NCI-H1048 (cell line): ENCODE measurements around the gene NDUFA7.
"Not testable (repeated sequence)": the region's sequence is repeated elsewhere in the genome, so short reads cannot be mapped to it uniquely, and the experiment has no call there.

Experiments used
- DNase-seq: peaks from one replicate; lab custom pipeline; 2025; lab: John Stamatoyannopoulos, UW

The NDUFA7 gene

DNA sequence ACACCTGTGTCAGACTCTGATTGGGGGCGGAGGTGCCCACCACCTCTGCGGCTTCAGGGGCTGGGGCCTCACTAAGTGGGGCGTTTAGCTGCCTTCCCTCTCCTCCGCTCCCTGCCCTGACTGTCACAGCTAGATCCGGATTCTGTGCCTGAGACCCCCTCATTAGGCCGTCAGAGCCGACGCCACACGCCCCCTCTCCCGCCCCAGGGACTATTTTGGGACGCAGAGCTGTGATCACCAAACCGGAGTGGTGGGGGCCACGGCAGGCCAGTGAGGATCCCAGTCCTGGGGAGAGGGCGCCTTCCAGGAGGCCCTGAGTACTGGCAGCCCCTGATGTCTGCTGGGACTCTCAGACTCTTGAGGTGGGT lies 21.1 kb upstream of the NDUFA7 start:
- no peak for DNase-seq

DNA sequence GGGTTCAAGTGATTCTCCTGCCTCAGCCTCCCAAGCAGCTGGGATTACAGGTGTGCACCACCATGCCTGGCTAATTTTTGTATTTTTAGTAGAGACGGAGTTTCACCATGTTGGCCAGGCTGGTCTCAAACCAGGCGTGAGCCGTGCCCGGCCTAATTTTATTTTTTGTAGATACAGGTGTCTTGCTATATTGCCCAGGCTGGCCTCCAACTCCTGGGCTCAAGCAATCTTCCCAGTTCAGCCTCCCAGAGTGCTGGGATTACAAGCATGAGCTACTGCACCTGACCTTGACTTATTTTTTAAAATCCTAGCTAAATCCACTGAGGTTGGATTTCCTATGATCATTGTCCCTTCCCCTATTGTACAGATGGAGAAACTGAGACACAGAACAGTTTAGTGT lies 20.3 kb upstream of the NDUFA7 start:
- DNase-seq, result not testable (repeated sequence)

DNA sequence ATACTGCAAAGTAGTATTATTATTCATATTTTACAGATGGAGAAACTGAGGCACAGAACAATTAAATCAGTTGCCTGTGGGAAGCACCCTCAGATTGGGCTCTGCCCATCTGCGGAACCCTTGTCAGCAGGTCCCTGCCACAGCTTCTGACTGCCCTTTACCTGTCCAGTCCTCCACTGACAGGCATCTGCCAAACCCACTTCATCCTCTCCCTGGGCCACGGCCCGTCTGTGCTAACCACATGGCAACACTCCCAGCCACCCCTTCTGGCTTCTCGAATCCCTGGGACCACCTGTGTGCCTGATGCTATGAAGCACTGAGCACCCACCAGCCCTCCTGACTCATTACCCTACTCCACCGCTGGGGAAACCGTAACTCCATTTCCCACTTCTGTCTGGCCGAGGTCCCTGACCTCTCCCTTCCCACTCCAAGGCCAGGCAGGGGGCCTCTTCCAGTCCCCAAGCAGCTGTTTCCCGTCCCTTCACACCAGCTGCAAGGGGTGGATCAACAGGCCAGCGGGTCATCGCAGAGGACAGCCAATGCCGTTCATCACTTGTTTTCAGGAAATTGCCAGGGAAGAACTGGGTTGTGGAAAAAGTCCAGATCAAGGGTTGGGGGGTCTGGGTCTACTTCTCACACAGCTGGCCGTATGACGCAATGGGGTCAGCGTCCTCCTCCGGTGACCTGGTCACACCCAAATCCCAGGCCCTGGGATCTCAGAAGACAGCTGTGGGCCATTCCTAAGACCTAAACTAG lies 19.3 kb upstream of the NDUFA7 start:
- no peak for DNase-seq

DNA sequence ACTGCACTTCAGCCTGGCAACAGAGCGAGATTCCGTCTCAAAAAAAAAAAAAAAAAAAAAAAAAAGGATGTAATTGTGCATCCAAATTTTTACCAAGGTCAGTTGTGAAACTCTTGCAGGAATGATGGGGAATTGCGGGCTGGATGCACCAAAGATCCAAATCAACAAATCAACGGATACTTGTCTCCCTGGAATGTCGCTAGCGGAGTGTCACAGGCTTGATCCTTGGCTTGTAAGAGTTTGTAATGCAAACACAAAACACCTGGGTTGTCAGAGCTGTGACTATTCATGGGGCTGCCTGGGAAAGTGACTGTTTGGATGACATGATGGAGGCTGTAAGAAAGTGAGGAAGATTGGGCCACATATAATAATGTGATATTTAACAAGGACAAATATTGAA lies 17.7 kb upstream of the NDUFA7 start:
- DNase-seq, result no peak

DNA sequence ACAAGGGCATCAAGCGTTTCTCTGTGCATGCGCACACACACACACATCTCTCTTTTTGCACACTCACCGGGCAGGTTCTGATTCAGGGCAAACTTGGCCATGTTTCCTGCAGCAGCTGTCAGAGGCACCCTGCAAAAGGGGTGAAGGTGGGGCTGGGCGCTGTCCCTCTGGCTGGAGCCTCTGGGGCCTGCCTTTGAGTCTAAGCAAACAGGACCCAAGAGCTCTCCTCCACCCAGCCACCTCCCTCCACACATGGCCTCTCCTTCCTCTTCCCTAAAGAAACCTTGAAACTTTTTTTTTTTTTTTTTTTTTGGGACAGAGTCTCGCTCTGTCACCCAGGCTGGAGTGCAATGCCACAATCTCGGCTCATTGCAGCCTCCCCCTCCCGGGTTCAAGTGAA lies 16.6 kb upstream of the NDUFA7 start:
- no peak for DNase-seq

DNA sequence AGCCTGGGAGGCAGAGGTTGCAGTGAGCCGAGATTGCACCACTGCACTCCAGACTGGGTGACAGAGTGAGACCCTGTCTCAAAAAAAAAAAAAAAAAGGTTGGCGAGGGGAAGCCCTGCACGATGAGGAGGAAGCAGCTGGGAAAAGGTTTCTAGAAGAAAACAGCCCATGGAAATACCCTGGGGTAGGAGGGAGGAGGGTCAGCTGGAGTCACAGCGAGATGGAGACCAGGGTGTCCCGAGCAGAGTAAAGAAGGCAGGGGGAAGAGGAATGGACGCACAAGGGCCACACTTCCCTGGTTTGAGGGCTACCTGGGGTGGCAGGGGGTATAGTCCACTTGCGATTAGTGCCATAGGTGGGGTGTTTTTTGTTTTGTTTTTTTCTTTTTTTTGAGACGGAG lies 15.5 kb upstream of the NDUFA7 start:
- no peak for DNase-seq

DNA sequence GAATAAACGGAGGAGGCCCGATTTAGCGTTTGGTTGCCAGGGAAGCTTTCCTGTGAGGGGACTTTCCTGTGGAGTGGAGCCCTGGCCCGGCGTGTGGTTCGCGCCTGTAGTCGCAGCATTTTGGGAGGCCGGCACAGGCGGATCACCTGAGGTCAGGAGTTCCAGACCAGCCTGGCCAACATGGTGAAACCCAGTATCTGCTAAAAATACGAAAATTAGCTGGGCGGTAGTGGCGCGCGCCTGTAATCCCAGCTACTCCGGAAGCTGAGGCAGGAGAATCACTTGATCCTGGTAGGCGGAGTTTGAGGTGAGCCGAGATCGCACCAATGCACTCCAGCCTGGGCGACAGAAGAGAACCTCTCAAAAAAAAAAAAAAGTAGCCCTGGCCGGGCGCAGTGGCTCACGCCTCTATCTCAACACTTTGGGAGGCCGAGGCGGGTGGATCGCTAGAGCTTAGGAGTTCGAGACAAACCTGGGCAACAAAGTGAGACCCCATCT lies 14.9 kb upstream of the NDUFA7 start:
- no peak for DNase-seq

DNA sequence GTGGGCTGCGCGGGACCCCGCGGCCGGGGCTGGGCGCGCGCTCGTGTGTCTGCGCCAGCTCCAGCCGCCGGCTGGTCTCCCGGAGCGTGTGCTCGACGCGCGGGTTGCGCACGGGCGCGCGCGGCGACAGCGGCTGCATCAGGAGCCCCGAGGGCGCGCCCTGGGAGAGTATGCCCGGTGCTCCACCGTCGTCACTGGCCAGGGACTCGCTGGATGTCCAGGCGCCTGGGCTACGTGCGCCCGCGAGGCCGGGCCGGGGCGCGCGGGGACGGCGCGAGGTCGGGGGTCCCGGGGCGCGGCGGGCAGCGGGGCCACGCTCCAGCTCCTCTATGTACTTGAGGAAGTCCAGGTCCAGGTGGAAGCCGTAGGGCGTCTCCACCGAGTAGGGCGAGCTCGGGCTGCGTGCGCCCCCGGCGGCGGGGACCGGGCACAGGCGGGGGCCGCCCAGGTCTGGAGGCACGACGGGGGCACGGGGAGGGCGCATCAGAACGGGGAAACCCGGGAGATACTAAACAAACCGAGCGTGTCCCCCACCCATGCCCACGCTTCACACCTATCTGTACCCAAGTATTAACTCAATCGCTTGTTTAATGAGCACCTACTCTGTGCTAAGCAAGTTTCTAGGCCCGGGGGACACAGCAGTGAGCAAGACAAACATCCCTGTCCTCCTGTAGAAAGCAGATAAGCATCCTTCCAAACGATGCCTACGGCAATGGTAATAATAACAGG lies 14.3 kb upstream of the NDUFA7 start:
- no peak for DNase-seq

DNA sequence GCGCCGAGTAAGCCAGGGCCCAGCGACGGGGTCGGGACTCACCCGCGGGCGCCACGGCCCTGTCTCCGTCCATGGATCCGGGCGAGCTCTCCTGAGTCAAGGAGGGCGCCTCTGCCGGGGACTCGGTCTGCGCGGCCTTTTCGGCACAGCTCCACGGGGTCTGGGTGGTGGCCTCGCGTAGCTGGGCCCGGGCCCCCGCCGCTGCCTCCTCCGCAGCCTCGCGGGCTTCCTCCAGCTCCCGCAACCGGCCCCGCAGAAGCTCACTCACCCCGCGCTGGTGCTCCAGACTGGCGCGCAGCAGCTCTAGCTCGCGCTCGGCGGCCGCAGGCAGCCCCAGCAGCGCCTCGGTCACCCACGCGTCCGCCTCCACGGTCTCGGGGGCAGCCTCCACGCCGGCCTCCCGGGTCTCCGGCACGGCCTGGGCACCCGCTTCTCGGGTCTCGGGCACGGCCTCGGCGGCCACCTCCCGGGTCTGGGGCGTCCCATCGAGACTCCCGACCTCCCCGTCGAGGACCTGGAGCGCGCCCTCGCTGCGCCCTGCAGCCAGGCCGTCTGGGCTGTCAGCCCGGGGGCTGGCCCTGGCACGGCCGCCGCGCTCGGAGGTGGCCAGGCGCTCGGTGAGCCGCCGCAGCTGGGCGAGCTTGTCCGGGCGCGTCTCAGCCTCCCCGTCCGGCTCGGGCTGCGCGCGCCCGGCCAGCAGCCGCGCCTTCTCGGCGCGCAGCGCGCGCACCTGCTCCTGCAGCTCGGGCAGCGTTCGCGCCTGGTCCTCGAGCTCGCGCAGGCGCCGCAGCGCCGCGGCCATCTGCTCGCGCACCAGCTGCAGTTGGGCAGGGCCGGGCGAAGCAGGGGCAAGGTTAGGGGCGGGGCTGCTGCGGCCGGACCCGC lies 13.5 kb upstream of the NDUFA7 start:
- no peak for DNase-seq

DNA sequence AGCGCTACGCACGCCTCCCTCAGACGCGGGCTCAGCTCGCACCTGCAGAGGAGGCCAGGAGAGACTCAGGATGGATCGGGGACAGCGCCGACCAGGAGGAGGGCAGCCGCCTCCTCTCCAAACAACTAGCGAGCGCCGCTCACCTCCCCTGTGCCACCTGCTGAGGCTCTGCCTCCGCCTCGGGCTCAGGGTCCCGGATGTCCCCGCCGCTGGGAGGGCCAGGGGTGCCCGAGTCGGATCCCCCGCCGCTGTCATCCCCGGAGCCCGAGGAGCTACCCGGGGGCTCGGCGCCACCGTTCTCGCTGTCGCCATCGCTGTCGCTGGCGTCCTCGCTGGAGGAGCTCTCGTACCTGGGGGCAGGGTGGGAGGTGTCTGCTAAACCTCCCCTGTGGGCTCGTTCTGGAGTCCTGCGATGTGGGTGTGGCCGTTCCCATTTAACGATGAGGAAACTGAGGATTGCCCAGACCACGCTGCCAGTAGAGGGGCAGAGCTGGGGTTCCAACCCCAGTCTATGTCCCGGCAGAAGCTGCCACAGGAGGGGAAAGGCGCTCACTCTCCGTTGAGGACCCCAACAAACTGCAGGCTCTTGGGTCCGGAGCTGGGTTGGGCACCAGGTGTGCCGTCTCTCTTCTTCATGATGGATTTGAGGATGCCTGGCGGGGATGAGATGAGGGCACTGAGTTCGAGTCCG lies 12.7 kb upstream of the NDUFA7 start:
- no peak for DNase-seq

DNA sequence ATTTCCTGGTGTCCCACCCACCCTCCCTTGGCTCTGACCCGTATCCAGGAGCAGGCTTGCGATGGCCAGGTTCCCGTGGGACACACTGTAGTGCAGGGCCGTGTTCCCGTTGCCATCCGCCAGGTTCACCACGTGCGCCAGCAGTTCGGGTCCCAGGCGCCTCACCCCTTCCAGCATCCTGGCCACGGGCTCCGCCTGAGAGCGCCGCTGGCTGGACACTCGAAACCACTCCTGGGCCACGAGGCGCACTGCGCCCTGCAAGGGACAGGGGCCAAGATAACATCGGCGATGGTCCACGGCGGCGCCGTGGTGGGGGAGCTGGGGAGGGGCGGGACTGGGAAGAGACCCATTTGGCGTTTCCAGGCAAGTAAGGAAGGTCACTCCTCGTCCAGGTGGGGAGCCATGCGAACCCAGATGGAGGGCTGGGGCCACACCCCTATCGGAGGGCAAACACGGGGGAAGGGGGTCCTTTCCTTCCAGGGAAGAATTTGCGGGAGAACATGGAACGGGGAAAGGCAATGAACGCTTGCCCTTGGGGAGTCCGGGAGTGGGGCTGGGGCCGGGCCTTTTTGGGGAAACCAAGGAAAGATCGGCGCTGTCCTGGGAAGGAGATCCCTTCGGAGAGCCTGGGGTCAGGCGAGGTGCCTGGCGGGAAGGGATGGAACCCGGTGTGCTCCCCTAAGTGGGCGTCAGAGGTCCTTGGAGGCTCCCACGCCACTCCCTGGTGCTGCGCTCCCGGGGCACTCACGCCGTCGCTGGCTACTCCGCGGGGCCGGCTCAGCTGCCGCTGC lies 12.0 kb upstream of the NDUFA7 start:
- DNase-seq, result no peak

DNA sequence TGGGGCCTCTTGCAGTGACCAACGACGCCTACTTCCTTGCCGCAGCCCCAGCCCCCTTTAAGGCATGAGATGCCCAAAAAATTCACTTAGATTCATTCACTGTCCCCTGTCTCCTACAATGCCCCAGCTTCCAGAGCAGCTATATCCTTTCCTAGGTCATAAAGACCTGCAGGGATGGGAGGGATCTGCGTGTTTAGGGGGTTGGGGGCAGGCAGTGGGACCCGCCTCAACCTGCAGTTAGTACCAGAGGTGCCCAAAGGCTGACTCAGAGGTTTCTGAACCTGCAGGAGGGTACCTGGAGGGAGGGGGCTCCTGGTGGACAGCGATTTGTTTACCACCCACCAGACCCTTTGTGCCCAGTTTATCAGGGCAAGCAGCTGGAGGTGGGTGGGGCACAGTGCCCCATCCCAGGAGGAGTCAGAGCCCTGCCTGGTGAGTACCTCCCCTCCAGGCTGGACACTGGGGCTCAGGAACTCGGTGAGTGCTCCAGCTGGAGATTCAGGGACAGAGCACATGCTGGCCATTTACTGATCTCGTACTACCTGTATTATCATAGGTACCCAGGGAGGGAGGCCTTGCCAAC lies 10.2 kb upstream of the NDUFA7 start:
- DNase-seq, result no peak

DNA sequence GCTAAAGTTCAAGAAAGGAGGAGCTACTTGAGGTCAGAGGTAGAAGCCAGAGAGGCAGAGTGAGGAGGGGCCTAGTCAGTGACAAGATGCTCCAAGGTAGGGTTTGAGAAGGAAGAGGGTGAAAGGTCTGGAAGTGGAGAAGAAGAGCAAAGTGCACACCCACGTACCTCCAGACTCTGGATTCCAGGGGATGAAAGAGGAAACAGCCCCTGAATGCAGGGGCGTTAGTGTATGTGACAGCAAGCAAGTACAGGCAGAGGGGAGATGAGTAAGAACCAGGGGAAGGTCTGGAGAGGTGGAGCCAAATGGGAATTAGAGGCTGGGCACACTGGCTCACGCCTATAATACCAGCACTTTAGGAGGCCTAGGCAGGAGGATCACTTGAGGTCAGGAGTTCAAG lies 8.8 kb upstream of the NDUFA7 start:
- no peak for DNase-seq

DNA sequence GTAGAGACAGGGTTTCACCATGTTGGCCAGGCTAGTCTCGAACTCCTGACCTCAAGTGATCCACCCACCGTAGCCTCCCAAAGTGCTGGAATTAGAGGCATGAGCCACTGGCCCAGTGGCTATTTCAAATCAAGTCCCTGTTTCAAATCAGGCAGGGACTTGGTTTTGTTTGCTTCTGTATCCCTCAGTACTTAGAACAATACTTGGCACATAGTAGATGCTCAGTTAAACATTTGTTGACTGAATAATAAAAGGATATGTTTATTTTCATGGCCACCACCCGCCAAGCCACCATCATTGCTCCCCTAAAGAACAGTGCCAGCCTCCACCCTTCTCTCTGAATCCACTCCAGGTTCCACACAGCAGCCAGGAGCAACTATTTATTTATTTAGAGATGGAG lies 4.3 kb upstream of the NDUFA7 start:
- no peak for DNase-seq

DNA sequence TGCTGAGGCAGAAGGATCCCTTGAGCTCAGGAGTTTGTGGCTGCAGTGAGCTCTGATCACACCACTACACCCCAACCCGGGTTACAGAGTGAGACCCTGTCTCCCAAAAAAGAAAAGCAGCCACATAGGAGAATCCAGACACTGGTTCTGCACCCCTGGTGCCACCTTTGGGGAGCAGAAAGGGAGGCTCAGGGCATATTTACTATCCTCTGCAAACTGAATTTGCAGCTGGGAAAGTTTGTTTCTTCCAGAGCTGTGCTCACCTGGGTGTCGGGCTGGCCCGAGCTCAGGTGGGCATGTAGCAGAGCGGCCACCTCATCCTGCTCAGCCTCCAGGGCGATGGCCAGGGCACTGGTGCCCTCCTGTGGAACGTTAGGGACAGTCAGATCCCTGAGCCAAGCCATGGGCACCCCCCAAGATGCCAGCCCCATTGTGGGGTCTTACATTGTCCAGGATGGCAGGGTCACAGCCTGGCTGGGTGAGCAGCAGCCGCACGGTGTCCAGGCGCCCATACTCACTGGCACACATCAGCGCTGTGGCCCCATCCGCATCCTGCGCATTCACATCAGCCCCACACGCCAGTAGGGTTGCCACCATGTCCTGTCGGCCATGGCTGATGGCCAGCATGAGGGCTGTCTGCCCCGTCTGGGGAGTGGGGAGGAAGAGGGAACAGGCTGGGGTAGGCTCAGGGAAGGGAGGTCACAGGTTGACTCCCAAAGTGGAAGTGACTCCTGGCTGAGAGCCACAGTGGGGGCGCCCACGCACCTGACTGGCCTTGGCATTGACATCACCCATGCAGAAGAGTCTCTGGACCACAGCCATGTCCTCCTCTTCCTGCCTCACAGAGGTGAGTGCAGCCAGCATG lies 3.2 kb upstream of the NDUFA7 start:
- DNase-seq, result no peak

DNA sequence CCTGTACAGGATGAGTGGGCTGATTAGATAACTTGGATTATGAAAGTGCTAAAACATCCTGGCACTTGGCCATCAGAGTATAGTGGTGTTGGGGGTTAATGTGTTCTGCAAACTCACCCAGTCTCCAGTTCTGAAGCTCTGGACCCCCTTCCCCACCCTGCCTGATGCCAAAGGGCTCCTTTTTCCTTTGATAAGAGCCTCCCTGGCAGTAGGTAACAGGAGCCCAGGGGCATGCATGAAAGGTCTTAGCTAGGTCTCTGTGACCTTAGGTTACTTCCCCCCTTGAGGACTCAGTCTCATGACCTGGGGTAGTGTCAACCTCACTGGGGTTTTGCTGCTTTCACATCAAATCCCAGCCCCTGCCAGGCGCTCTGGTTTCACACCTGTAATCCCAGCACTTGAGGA lies 2.6 kb upstream of the NDUFA7 start:
- DNase-seq, result no peak

DNA sequence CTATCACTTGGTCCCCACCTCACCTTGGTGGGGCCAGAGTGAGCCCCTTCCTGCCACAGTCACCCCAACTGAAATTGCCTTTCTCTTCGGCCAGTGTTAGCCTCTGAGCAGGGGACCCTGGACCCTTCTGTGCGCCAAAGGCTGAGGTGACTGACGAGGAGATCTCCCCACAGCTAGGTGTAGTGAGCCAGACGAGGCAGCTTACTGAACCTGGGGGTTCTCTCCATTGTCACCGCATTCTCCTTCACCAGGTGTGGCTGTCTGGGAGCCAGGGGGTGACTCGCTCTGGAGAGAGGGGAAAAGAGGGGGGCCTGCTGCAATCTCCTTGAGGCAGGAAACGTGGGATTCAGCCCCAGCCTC lies 1.4 kb upstream of the NDUFA7 start:
- no peak for DNase-seq

DNA sequence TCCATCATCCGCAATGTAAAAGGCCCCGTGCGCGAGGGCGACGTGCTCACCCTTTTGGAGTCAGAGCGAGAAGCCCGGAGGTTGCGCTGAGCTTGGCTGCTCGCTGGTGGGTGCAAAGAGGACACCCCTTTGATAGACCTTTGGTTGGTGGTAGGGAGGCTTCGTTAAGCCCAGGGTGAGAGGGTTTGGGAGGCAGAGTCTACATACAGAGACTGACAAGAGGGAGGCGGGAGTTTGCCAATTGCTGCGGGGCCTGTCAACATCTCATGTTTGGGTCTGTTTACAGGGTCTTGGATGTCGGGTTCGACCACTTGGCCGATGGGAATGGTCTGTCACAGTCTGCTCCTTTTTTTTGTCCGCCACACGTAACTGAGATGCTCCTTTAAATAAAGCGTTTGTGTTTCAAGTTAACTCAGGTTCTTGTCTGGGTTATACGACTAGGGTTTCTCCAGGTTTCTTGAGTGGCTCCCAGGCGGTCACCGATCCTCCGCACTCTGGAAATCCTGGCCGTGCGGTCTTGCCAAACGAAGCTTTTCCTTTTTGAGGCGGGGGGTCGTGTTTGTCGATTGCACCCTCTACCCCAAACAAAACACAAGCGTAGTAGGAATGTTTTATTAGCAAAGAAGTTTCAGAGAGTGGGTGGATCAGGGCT lies 937 bp upstream of the NDUFA7 start:
- DNase-seq, result no peak

DNA sequence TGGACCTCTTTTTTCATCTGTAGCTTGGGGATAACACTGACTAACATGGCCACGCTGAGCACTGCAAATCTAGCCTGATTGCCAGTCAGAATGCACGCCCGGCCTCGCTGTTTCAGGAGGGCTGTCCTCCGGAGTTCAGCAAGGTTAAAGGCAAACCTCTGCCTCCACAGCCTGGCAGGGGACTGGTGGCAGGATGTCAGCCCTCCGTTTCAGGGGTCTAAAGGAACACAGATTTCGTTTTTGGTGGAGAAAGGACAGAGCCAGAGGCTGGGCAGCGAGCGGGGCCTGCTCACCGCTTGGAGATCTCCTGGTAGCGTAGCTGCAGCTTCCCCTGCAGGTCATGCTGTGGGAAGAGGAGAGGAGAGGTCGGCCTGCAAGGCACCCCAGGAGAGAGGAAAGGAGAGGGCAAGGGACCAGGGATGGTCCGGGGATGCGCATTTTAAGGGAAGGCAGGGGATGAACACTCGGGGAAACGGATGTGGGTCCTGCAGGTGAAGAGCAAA lies 560 bp downstream of the NDUFA7 start:
- DNase-seq, result no peak
